AG20443 (cell line): ENCODE data around the gene CUX1.
"Not testable (repeated sequence)": the region's sequence is repeated elsewhere in the genome, so short reads cannot be mapped to it uniquely, and the experiment has no call there.

Source experiments
- DNase-seq: peaks from one replicate; pipeline ENCODE4 v3.0.0; 2012; ENCODE audit warnings: low spot score, mixed read lengths

The CUX1 gene

DNA sequence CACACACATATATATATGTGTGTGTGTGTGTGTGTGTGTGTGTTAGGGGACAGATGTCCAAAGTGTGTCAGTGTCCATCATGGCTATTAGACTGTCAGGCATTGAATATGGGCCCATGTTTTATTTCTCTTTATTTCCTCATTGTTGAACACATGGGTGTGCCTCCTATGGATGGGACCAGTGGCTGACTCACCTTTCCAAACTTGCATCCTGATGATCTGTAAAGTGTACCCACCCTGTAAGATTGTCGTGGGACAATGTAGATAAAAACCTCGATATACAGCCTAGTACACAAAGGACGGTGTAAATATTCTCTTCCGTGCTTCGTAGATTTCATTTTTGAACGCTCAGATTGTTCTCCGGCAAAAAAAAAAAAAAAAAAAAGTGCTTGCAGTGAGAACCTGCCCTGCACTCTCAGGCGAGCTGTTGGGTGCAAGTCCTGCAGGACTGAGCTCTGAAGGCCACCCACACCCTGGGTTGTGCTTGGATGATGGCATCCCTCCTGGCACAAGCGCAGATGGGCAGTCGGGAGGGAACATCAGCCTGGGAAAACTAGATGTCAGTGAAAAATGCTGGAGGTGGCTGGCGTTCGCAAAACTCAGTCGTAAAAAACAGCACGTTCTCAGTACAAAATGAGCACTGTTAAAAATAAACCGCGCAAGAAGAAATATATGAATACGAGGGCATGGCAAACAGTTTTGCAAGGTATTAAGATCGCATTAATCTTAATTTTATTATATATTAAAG is 166.9 kb downstream of the CUX1 start:
- DNase-seq = no peak

DNA sequence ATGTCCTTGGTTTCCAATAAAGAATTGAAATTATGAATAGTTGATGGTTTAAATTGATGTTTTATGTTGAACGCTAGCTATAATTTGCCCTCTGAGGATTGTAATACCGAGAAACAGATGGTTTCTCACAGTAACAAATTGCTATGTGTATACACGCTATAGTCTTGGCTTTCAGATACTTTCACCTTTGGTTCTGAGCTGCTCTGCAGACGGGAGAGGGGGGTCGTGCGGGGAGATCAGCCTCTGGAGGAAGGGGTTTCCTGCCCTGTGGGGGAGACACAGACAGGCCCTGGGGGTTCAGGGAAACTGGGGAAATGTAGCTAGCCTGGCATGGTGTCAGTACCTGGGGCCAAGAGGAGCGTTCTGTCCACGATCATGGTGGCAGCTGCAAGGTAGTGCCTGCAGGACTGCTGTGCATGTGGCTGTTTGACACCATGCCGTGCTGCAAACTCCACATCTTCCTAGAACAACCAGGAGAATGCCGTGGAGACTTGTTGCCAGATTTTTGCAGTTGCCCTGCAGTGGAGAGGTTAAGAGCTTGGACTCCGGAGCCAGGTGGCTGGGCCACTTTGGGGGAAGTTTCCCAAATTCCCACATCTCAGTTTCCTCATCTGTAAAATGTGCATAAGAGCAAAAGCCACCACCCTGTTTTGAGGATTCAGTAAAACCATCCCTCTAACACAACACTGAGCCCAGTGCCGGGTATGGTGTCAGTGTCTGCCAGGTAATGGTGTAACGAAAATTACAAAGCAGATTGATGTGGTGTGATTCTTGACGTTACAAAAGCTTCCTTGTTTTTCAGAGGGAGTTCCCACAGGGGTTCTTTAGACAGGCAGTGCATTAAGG is 167.9 kb downstream of the CUX1 start:
- no peak for DNase-seq

DNA sequence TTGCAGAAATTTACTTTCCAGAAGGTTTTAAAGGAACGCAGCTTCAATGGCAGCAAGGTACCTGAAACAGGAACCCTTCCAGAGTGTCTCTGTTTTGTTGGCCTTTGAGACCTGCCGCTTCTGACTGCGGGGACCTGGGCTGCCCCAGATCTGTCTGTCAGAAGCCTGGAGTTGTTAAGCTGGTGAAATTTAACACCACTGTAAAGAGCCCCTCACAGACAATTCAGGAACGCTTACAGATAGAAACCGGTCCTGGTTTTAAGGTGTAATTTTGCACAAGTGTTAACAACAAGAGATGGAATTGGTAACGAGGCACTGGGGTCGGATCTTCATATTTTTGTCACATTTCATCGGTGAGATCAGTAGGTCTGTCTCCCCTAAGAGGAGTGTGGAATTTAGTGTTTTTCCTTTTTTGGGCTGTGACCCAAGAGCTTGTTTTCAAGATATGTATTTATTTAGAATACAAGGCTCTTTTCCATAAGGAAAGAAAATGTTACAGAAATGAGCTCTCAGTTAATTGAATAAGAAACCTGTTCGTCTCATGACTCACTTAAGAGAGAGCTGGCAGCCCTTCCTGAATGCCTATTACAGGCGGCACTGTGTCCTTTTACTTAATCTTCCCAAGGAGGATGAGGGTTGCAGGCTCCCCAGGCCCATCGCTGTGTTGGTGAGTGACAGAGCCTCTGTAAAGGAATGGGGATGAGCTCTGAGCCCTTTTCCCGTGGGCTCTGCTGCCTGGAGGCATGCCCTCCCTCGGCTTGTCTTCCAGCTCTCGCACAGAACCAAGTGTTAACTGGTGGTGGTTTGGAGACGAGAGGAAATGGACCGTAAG is 168.7 kb downstream of the CUX1 start:
- DNase-seq = no peak

DNA sequence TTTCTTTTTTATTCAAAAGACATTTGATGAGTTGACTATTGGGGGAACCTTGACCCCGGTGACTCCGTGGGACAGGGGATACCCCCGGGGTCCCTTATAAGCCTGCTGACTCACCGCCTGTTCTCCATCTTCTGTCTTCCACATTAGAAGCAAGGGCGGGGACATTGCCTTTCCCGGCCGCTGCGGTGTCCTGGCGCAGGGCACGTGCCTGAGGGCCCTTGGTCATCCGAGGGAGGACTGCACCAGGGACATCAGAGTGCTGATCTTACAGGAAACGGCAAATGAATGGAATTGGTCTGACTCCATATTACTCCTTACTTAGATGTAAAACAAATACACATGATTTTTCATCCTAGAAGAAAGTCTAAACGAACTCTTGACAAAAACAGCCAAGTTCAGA is 170.1 kb downstream of the CUX1 start:
- DNase-seq = no peak

DNA sequence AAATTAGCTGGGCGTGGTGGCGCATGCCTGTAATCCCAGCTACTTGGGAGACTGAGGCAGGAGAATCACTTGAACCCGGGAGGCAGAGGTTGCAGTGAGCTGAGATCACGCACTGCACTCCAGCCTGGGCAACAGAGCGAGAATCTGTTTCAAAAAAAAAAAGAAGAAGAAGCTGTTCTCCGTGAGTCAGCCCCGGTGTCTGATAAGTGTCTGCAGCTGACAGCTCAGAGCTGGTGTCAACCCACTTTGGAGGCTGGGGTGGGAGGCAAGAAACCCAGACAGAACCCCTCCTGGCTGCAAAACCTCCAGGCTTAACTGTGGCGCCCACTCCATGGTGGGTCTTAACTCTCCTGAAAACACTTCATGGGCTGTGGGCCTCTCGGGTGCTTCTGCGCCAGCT is 170.6 kb downstream of the CUX1 start:
- not testable (repeated sequence) for DNase-seq

DNA sequence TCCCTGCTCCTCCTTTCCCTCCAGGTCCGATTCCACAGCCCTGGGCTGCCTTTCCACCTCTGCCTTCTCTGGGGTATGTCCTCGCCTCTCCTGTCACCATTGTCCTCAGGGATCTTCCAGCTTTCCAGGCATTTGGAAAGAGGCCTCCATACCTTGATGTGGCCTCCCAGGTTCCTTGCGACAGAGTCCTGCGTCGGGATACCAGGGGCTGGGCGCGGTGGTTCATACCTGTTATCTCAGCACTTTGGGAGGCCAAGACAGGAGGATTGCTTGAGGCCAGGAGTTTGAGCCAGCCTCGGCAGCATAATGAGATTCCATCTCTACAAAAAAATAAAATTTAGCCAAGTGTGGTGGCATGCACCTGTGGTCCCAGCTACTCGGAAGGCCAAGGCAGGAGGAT is 171.1 kb downstream of the CUX1 start:
- no peak for DNase-seq

DNA sequence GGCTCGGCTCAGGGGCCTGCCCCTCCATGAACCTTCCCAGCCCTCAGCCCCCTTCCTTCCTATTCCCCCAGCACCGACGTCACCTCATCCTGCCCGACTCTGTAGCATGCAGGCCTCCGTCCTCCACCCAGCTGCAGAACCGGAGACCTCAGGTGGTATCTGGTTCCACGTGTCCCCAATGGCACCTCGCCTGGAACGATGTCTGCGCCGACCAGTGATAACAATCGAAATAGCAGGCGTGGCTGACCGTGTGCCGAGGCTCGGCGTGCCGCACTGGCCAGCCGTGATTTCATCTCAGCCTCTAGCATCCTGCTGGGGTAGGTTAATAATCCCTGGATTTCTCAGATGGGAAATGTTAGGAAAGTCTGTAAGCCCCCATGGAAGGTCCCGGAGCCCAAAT is 171.7 kb downstream of the CUX1 start:
- no peak for DNase-seq

DNA sequence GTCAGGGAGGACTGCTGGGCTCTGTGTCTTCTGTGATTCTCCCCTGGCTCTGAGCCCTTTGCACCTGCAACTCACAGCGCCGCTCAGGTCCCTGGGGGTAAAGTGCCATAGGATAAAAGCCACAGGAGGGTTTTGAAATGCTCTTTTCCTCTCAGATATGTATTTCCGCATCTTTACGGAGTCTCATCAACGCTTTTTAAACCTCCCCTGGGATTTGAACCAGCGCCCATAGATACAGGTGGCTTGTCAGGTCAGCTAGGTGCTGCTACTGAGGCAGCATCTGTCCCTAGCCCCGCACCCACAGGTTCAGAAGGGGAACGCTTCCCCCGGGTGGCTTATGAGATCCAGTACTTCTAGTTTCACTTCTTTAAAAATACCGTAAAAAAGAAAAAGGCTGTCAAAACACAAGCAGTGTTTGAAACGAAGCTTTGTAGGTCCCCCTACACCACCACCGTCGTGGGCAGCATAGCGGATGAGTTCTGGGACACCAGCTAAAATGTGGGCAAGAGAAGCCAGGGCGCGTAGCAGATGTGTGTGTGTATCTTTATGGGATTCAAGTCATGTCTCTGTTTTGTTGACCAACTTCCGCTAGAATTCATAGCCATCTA is 173.5 kb downstream of the CUX1 start:
- no peak for DNase-seq

DNA sequence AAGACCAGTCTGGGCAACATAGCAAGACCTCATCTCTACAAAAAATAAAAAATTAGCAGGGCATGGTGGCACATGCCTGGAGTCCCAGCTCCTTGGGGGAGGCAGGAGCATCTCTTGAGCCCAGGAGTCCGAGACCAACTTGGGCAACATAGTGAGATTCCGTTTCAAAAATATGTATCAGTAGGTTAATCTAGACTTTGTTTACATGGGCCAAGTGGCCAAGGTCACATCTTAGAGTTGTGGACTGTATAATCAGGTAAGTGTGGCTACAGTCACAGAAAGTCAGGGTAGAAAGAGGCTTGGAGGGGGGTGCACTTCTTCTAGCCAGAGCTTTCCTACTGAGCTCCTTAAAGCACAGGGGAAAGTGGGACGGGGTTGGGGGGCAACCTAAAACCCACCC is 174.4 kb downstream of the CUX1 start:
- no peak for DNase-seq

DNA sequence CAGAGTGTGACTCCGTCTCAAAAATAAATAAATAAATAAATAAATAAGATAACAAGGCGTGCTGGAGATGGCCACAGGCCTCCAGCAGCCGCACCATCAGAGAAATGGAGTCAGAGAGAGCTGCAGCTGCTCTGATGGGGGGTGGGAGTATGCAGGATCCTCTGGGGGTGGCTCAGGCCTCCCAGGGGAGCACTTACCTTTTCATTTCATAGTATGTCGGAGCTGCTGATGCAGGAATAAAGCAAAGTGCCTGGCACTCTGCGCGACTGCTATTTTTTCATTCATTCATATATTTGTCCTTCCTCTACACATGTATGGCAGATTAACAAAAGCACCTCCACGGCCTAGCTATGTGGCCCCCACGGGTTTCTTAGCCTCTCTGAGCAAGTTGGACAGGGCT is 175.9 kb downstream of the CUX1 start:
- no peak for DNase-seq

DNA sequence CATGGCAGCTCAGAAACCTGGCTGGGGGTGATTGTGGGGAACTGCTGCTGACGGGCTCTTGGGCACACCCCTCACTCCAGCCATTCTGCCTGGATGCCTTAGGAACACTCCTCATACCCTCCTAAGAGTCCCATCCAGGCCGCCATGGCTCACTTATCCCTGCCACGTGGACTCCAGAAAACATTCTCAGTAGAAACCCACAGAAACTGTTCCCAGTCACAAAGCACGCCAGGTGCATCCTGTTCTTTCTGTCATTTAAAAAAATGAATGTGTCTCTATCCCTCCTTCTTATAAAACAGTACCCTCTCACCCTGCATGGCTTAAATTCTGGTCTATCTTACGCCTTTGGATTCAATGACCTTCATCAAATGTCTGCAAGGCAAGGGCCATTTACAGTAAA is 177.7 kb downstream of the CUX1 start:
- no peak for DNase-seq

DNA sequence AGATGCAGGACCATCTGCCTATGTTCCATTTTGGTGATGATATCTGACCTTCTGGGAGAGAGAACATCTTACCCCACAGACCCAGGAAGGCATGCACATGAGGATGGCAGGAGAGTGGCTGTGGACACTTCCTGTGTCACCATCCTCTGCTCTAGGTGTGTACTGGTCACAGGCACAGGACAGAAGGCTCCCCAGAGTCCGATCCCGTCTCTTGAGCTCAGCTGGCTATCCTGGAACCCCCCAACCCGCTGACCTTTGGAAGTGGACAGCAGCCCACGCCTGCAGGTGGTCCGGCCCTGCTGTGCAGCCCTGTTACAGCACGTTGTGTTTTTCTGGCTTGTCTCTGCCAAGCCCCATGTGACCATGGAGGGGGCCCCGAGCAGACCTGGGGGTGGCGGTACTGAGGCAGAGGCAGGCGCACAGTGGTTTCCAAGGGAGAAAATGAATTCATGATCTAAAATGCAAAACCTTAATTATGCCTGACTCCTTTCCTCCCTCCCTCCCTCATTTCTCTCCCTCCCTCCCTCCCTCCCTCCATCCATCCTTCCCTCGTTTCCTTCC is 178.8 kb downstream of the CUX1 start:
- no peak for DNase-seq

DNA sequence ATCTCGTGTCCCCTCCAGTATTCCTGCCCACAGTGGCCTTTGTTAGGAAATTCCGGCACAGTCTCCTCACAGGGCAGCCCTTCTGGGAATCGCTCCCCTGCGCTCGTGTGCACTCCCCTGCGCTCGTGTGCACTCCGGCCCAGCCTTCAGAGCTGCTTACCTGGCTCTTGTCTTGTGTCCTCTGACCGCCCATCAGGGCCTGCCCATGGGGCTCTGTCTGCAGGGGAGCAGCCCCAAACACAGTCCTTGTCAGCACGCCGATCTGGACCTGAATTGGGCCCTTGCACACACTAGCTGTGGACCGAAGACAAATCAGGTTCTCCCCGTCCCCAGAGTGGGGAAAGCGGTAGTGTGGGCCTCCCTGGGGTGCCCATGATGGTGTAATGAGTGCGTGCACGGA is 179.4 kb downstream of the CUX1 start:
- DNase-seq = no peak

DNA sequence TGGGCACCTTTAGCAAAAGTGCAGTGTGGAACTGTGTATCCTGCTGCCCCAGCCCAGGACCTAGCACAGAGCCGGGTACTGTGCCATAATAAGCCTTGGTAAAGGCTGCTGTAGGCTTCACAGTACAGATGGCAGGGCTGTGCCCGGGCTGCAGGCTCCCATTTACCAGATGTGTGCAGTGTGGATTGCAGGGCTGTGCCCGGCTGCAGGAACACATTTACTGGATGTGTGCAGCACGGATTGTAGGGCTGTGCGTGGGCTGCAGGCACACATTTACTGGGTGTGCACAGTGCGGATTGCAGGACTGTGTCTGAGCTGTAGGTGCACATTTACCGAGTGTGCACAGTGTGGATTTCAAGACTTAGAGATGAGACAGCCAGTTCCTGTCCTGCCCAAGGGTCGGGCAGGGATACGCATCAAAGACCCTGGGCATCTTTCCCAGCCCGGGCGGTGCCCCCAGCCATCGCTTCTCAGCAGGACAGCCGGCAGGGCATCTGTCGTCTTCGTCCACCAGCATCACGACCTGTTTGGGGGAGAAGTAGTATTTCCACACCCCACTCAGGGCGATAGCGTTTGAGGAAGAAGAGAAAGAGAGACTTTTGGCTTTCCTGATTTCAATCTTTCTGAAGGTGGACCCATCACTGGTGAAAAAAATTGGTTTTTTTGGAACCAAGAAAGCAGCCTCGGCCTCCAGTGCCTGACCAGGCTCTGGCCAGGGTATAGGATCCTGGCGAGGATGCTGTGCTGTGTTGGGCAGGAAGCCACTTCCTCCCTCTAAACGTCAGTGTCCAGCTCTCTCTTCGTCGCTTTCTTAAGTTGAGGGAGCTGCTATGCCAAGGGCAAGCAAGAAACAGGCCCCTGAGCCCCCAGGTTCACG is 180.8 kb downstream of the CUX1 start:
- no peak for DNase-seq

DNA sequence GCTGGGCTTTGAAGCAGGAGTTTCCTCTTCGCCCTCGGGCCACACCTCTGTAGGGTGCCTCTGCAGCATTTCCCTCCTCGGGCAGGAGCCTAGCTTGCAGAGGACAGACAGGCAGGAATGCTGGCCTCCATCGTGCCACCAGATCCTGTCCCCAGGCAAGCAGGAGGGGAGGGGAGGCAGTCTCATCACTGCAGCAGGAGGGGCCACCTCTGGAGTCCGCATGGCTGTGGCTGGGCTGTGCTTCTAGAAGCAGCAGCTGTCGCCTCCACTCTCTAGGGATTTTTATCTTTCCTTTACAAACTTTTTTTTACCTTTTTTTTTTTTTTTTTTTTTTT is 181.4 kb downstream of the CUX1 start:
- no peak for DNase-seq

DNA sequence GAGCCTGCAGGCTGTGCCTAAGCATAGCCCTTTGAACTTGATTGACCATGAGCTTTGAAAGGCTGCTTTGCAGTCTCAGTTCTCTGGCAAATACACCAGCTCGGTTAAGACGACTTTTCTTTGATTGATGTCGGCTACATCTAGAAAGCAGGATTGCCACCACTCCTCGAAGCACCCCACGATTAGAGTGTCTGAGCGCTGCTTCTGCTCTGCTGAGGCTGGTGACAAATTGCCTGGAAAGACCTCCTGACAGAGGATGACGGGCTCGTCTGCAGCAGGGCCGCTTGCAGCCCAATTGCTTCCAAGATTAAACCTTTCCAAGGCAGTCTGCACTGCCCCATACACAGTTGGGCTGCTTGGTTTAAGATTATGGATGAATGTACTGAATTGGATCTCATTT is 182.0 kb downstream of the CUX1 start:
- DNase-seq = no peak

DNA sequence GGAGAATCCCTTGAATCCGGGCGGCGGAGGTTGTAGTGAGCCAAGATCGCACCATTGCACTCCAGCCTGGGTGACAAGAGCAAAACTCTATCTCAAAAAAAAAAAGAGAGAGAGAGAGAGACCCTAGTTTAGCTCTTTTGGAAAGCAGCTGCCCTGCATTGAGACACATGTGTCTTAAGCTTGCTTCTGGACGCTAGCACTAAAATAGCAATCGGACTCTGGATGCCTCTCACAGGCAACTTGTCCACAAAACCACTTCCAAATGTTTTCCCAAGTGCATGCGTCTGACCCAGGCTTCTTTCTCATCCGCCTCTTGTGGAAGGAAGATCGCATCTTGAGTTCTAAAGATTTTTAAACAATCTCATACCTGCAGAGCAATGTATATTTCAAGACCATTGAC is 182.7 kb downstream of the CUX1 start:
- no peak for DNase-seq

DNA sequence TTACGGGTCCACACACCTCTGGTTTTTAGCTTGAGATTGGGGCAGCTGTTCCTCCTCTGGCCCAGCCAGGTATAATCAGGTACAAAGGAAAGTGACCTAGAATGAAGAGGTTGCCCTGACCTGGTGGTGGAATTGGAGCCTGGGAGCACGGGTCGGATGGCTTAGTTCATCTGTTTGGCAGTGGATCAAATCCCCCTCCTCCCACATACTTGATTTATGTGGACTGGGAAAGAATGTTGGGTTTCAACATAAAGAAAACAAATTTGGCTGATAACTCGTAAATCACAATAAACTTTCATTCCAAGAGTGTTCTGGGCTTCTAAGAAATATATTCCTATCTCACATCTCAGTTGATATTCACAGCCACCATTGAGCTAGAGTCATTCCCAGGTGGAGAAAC is 186.8 kb downstream of the CUX1 start:
- no peak for DNase-seq

DNA sequence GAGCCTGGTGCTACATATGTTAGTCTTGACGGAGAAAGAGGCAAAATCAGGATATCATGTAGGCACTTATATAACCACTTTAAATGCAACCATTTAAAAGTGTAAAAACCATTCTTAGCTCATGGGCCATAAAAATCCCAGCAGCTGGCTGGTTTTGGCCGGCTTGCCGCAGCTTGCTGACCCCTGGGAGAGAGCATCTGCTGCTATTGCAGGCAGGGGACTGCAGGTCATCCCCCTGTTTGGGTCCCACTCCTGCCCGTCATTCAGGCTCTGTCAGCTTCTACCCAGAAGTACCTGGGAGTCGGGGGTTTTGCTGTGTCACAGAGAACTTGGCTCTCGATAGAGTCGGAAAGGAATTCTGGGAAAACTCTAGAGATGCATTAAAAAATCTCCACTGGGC is 187.4 kb downstream of the CUX1 start:
- no peak for DNase-seq

DNA sequence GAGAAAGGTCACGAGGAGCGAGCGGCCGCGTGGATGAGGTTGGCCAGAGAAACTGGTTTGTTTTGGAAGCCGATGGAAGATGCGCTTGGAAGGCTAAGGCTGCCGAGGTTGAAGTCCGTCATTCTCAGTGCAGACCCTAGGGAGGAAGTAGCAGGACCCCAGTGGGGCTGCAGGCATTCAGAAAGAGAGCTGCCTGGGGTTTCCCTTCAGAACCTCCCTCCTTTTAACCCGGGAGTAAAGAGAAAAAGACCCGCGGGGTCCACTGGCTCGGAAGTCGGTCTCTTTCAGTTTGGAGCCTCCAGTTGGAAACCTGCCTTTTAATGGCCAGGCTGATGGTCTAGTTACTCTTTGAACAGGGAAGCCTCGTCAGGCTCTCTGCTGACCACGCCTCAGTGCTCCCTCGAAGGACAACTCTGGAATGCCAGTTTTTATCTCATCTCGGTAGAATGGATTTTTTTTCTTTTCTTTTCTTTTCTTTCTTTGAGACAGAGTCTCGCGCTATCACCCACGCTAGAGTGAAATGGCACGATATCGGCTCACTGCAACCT is 188.6 kb downstream of the CUX1 start:
- DNase-seq = no peak

DNA sequence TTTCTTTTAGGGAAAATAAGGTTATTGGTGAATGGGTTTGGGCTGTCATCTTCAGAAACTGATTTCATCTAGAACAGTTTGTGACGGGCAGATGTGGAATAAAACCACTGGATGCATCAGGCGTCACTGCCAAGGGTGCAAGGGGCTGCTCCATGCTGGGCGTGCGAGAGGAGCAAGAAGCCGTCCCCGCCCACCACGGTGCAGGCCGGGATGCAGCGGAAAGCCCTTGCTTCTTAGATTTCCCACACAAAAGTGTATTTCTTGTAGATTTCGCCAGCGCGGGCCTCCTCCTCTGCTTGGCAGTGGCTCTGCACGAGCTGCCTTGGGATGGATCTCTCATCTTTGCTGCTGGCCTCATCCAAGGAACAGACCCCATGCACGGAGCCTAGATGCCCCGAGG is 189.3 kb downstream of the CUX1 start:
- no peak for DNase-seq
